ENCODE measurements around the gene FAM111A. TPM values are rescaled to one million over a fixed set of nuclear protein-coding genes. Genes with fewer than 3 reads are reported as not detected.

The FAM111A gene
- total RNA-seq, 1 donor from 2014 or later = 13.1 TPM

- no peaks in the 10 kb centered on the region for H3K79me2 ChIP-seq (ENCODE audit: insufficient read depth, low read length)
- H3K4me3 ChIP-seq (ENCODE audit: insufficient read depth, low read depth, low read length) = no peak overlapping the region
- no peak overlapping the region for H3K9ac ChIP-seq (ENCODE audit: low read length)
- FAIRE-seq (no peak), DNase-seq (ENCODE audit: low read depth) (no peak)
- no peak overlapping the region for H3K4me2 ChIP-seq (ENCODE audit: low read length)
- no peaks in the 10 kb centered on the region for H3K9me3 ChIP-seq (ENCODE audit: insufficient read depth, low read depth, low read length)
- TF ChIP-seq, protein P1, sequence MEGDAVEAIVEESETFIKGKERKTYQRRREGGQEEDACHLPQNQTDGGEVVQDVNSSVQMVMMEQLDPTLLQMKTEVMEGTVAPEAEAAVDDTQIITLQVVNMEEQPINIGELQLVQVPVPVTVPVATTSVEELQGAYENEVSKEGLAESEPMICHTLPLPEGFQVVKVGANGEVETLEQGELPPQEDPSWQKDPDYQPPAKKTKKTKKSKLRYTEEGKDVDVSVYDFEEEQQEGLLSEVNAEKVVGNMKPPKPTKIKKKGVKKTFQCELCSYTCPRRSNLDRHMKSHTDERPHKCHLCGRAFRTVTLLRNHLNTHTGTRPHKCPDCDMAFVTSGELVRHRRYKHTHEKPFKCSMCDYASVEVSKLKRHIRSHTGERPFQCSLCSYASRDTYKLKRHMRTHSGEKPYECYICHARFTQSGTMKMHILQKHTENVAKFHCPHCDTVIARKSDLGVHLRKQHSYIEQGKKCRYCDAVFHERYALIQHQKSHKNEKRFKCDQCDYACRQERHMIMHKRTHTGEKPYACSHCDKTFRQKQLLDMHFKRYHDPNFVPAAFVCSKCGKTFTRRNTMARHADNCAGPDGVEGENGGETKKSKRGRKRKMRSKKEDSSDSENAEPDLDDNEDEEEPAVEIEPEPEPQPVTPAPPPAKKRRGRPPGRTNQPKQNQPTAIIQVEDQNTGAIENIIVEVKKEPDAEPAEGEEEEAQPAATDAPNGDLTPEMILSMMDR (IDR thresholded peaks at IDR 0.05; ENCODE audit: insufficient read depth, low read depth, low read length) = no peak
- TF ChIP-seq EZH2 (IDR thresholded peaks at IDR 0.05; ENCODE audit: insufficient read depth, low read length) = no peak
- peaks cover 8% of the 10 kb centered on the region for H3K9me3 Mint-ChIP-seq (ENCODE audit: unreplicated experiment)
- no peaks in the 10 kb centered on the region for H3K36me3 ChIP-seq (ENCODE audit: insufficient read depth, low read length)
- peaks cover 15% of the 10 kb centered on the region for H3K4me1 Mint-ChIP-seq (ENCODE audit: low read depth, unreplicated experiment)
- peaks cover 17% of the 10 kb centered on the region for H3K27me3 ChIP-seq (ENCODE audit: insufficient read depth, low read length)
- peaks cover 62% of the 10 kb centered on the region for H3K36me3 Mint-ChIP-seq (ENCODE audit: low read depth, unreplicated experiment)
- H4K20me1 ChIP-seq (ENCODE audit: insufficient read depth, low read length) = no peaks in the 10 kb centered on the region
- no peak overlapping the region for H3K4me3 Mint-ChIP-seq (ENCODE audit: unreplicated experiment)
- no peaks in the 10 kb centered on the region for H3K27me3 Mint-ChIP-seq (ENCODE audit: low read depth, unreplicated experiment)
- H3K27ac ChIP-seq (ENCODE audit: low read depth, low read length) = no peak overlapping the region
- no peak overlapping the region for H2AFZ ChIP-seq (ENCODE audit: low read depth, low read length)
- no peaks in the 10 kb centered on the region for H3K4me1 ChIP-seq (ENCODE audit: insufficient read depth, low read length)
- no peak overlapping the region for H3K27ac Mint-ChIP-seq (ENCODE audit: unreplicated experiment)
Measured at GRCh38 chr11:59195586-59195985, 52.9 kb downstream of the FAM111A start.

DNA sequence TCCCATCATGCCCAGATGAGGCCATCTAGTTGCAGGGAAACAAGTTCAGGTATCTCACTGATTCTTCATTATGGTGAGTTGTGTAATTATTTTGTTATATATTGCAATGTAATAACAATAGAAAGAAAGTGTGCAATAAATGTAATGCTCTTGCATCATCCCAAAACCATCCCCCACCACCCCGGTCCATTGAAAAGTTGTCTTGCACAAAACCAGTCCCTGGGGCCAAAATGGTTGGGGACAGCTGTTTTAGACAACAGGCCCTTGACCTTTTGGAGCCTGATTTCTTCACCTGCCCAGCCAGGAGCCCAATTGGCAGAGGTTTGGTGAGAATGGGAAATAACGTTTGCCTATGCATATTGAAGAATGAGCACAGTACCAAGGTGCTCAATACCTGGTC, 54.1 kb downstream of the FAM111A start:
- no peaks in the 10 kb centered on the region for H3K79me2 ChIP-seq (ENCODE audit: insufficient read depth, low read length)
- Mint-ChIP-seq H3K4me1 (ENCODE audit: low read depth, unreplicated experiment) (peaks cover 13% of the 10 kb centered on the region), H3K27me3 (ENCODE audit: low read depth, unreplicated experiment) (no peaks in the 10 kb centered on the region), H3K36me3 (ENCODE audit: low read depth, unreplicated experiment) (peaks cover 56% of the 10 kb centered on the region), H3K4me3 (ENCODE audit: unreplicated experiment) (no peak overlapping the region), H3K27ac (ENCODE audit: unreplicated experiment) (no peak overlapping the region), H3K9me3 (ENCODE audit: unreplicated experiment) (peaks cover 8% of the 10 kb centered on the region)
- H3K9ac ChIP-seq (ENCODE audit: low read length) = no peak overlapping the region
- no peaks in the 10 kb centered on the region for H3K9me3 ChIP-seq (ENCODE audit: insufficient read depth, low read depth, low read length)
- DNase-seq (ENCODE audit: low read depth) = no peak
- no peak overlapping the region for H2AFZ ChIP-seq (ENCODE audit: low read depth, low read length)
- FAIRE-seq = no peak
- H3K4me3 ChIP-seq (ENCODE audit: insufficient read depth, low read depth, low read length) = no peak overlapping the region
- no peaks in the 10 kb centered on the region for H4K20me1 ChIP-seq (ENCODE audit: insufficient read depth, low read length)
- H3K36me3 ChIP-seq (ENCODE audit: insufficient read depth, low read length) = no peaks in the 10 kb centered on the region
- peaks cover 19% of the 10 kb centered on the region for H3K27me3 ChIP-seq (ENCODE audit: insufficient read depth, low read length)
- no peak overlapping the region for H3K27ac ChIP-seq (ENCODE audit: low read depth, low read length)
- TF ChIP-seq, protein P1 (IDR thresholded peaks at IDR 0.05; ENCODE audit: insufficient read depth, low read depth, low read length) = no peak
- no peak for TF ChIP-seq EZH2 (IDR thresholded peaks at IDR 0.05; ENCODE audit: insufficient read depth, low read length)
- H3K4me2 ChIP-seq (ENCODE audit: low read length) = no peak overlapping the region
- no peaks in the 10 kb centered on the region for H3K4me1 ChIP-seq (ENCODE audit: insufficient read depth, low read length)

- H3K4me3 ChIP-seq (ENCODE audit: insufficient read depth, low read depth, low read length) = no peak overlapping the region
- peaks cover 53% of the 10 kb centered on the region for H3K36me3 Mint-ChIP-seq (ENCODE audit: low read depth, unreplicated experiment)
- H3K27me3 ChIP-seq (ENCODE audit: insufficient read depth, low read length) = peaks cover 17% of the 10 kb centered on the region
- peaks cover 10% of the 10 kb centered on the region for H3K9me3 Mint-ChIP-seq (ENCODE audit: unreplicated experiment)
- no peak overlapping the region for H2AFZ ChIP-seq (ENCODE audit: low read depth, low read length)
- H3K36me3 ChIP-seq (ENCODE audit: insufficient read depth, low read length) = no peaks in the 10 kb centered on the region
- H3K9me3 ChIP-seq (ENCODE audit: insufficient read depth, low read depth, low read length) = no peaks in the 10 kb centered on the region
- H3K9ac ChIP-seq (ENCODE audit: low read length) = no peak overlapping the region
- no peaks in the 10 kb centered on the region for H4K20me1 ChIP-seq (ENCODE audit: insufficient read depth, low read length)
- H3K27me3 Mint-ChIP-seq (ENCODE audit: low read depth, unreplicated experiment) = no peaks in the 10 kb centered on the region
- no peak overlapping the region for H3K27ac ChIP-seq (ENCODE audit: low read depth, low read length)
- FAIRE-seq = no peak
- H3K4me3 Mint-ChIP-seq (ENCODE audit: unreplicated experiment) = no peak overlapping the region
- no peak overlapping the region for H3K27ac Mint-ChIP-seq (ENCODE audit: unreplicated experiment)
- H3K4me1 ChIP-seq (ENCODE audit: insufficient read depth, low read length) = no peaks in the 10 kb centered on the region
- no peaks in the 10 kb centered on the region for H3K79me2 ChIP-seq (ENCODE audit: insufficient read depth, low read length)
- TF ChIP-seq, protein P1 (IDR thresholded peaks at IDR 0.05; ENCODE audit: insufficient read depth, low read depth, low read length) = no peak
- no peak for TF ChIP-seq EZH2 (IDR thresholded peaks at IDR 0.05; ENCODE audit: insufficient read depth, low read length)
- no peak for DNase-seq (ENCODE audit: low read depth)
- peaks cover 13% of the 10 kb centered on the region for H3K4me1 Mint-ChIP-seq (ENCODE audit: low read depth, unreplicated experiment)
- no peak overlapping the region for H3K4me2 ChIP-seq (ENCODE audit: low read length)
Measured at GRCh38 chr11:59197991-59198390, 55.3 kb downstream of the FAM111A start.

All from astrocyte (in vitro differentiated cells and primary cell).